ENCODE data around the gene ADCY9.

ADCY9 gene

DNA sequence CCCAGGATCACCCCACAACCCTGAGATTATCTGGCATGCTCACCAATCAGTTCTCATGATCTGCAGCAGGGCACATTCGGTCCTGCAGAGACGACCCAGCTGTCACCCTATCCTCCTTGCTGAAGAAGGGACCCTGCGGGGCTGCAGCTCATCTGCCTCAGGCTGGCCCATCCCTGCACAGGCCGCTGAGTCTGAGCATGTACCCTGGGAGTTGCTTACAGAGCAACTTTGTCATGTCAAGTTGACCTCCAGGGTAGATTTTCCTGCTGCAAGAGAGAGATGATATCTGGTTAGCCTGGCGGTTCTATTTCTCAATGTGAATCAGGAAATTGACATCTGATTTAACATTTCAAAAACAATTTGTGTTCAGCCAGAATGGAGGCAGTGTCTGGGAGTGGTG is 36.0 kb upstream of the ADCY9 start:
- Mint-ChIP-seq H3K27me3 (ENCODE audit: low read depth, poor library complexity) (peaks cover 19% of the 10 kb centered on the region), H3K27ac (peak overlapping the region; percentile 78), H3K4me3 (no peak overlapping the region), H3K4me1 (peaks cover 8% of the 10 kb centered on the region), H3K9me3 (peaks cover 5% of the 10 kb centered on the region), H3K36me3 (ENCODE audit: low read depth) (no peaks in the 10 kb centered on the region)
- TF ChIP-seq, protein P1, sequence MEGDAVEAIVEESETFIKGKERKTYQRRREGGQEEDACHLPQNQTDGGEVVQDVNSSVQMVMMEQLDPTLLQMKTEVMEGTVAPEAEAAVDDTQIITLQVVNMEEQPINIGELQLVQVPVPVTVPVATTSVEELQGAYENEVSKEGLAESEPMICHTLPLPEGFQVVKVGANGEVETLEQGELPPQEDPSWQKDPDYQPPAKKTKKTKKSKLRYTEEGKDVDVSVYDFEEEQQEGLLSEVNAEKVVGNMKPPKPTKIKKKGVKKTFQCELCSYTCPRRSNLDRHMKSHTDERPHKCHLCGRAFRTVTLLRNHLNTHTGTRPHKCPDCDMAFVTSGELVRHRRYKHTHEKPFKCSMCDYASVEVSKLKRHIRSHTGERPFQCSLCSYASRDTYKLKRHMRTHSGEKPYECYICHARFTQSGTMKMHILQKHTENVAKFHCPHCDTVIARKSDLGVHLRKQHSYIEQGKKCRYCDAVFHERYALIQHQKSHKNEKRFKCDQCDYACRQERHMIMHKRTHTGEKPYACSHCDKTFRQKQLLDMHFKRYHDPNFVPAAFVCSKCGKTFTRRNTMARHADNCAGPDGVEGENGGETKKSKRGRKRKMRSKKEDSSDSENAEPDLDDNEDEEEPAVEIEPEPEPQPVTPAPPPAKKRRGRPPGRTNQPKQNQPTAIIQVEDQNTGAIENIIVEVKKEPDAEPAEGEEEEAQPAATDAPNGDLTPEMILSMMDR (IDR thresholded peaks at IDR 0.05): no peak
- DNase-seq: peak; percentile 18

DNA sequence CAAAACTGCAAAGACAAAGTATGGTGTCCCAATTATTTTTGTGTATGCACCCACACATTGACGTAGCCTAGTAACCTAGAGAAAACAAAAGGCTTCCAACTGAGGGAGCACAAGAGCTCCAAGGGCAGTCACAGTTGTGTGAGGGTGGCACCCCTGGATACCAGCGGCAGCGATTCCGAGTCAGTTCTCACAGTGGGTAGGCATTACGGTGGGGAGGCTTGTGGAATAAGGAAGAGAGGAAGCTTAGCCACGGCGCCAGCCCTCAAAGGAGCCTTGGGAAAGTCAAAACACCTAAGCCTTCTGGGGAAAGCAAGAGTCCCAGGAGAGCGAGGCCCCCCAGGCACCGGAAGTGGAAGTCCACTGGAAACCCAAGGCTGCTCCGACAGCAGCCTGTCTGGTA is 31.0 kb upstream of the ADCY9 start:
- Mint-ChIP-seq H3K27ac (no peak overlapping the region), H3K27me3 (ENCODE audit: low read depth, poor library complexity) (peaks cover 8% of the 10 kb centered on the region), H3K36me3 (ENCODE audit: low read depth) (no peaks in the 10 kb centered on the region), H3K4me3 (no peak overlapping the region), H3K4me1 (peaks cover 4% of the 10 kb centered on the region), H3K9me3 (no peaks in the 10 kb centered on the region)
- no peak for DNase-seq
- TF ChIP-seq, protein P1 (IDR thresholded peaks at IDR 0.05): no peak

DNA sequence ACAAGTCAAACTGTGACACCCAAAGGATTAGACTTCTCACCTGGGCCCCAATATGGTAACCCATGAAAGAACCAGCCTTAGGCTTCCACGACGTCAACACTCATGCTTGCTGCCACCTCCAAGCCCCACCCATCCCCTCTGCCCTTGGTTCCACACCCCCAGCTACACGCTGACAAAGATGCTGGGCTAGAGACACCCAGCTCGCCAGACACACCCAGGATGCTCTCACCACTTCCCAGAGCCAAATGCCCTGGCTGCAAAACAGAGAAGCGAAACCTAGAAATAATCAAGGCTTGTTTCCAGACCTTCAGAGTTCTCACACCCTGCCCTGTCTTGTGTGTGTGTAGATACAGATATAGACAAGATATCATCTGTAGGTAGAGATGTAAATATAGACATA is 26.0 kb upstream of the ADCY9 start:
- TF ChIP-seq, protein P1 (IDR thresholded peaks at IDR 0.05): no peak
- Mint-ChIP-seq H3K9me3 (peaks cover 14% of the 10 kb centered on the region), H3K27ac (no peak overlapping the region), H3K36me3 (ENCODE audit: low read depth) (peaks cover 4% of the 10 kb centered on the region), H3K27me3 (ENCODE audit: low read depth, poor library complexity) (peaks cover 13% of the 10 kb centered on the region), H3K4me1 (peaks cover 5% of the 10 kb centered on the region), H3K4me3 (no peak overlapping the region)
- no peak for DNase-seq

DNA sequence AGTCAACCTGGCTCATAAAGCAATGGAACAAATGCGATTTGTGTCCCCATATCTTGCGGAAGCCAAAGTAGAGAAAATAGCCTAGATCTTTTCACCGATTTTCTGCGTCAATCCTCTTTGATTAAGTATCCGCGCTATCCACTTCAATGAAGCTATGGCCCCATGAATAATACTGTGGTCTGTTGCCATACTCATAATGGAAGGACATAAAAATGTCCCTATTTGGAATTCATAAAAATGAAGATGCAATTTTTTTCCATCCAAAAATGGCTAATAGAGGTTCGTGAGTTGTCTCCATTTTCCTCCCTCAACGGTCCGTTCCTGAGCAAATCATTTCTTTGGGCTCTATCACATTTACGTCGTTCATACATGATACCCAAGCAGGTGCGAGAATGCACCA is 25.4 kb upstream of the ADCY9 start:
- Mint-ChIP-seq H3K27ac (peak overlapping the region; percentile 66), H3K4me3 (no peak overlapping the region), H3K9me3 (peaks cover 14% of the 10 kb centered on the region), H3K27me3 (ENCODE audit: low read depth, poor library complexity) (peaks cover 15% of the 10 kb centered on the region), H3K36me3 (ENCODE audit: low read depth) (peaks cover 4% of the 10 kb centered on the region), H3K4me1 (peaks cover 5% of the 10 kb centered on the region)
- TF ChIP-seq, protein P1 (IDR thresholded peaks at IDR 0.05): no peak
- DNase-seq: no peak

DNA sequence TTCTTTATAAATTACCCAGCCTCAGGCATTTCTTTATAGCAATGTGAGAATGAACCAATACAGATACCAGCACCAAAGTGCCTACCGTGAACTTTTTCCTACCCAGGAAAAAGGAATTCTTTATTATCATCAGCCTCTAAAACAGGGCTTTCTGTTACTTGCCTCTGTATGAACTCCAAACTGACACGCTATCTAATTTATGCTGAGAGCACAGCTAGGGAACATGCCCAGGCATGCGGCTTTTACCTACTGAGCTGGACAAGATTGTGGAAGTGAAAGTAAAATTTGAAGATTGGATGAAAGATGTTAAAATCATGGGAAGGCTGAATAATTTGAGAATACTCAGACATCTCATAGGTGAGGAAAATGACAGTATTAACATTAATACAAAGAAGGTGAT is 24.4 kb upstream of the ADCY9 start:
- no peak for DNase-seq
- Mint-ChIP-seq H3K9me3 (peaks cover 14% of the 10 kb centered on the region), H3K27ac (peak overlapping the region; percentile 73), H3K27me3 (ENCODE audit: low read depth, poor library complexity) (peaks cover 16% of the 10 kb centered on the region), H3K4me3 (no peak overlapping the region), H3K4me1 (peaks cover 5% of the 10 kb centered on the region), H3K36me3 (ENCODE audit: low read depth) (peaks cover 4% of the 10 kb centered on the region)
- TF ChIP-seq, protein P1 (IDR thresholded peaks at IDR 0.05): no peak

DNA sequence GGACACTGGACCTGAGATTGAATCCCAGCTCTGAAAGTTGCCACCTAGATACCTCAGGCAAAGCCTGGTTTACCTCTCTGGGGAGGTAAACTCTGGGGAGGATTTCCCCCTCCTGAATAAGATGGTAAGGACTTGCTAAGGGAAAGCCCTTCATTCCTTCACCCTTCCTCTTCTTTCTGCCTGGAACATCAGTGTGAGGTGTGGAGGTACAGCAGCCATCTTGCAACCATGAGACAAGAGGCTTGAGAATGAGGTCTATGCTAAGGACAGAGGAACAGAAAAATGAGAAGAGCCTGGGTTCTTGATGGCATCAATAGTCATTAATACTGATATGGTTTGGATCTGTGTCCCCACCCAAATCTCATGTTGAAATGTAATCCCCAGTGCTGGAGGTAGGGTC is 23.7 kb upstream of the ADCY9 start:
- peaks cover 4% of the 10 kb centered on the region for H3K36me3 Mint-ChIP-seq (ENCODE audit: low read depth)
- peaks cover 5% of the 10 kb centered on the region for H3K4me1 Mint-ChIP-seq
- H3K9me3 Mint-ChIP-seq: peaks cover 14% of the 10 kb centered on the region
- no peak for DNase-seq
- no peak overlapping the region for H3K27ac Mint-ChIP-seq
- peaks cover 19% of the 10 kb centered on the region for H3K27me3 Mint-ChIP-seq (ENCODE audit: low read depth, poor library complexity)
- no peak overlapping the region for H3K4me3 Mint-ChIP-seq
- TF ChIP-seq, protein P1 (IDR thresholded peaks at IDR 0.05): no peak
